ENCODE results near the gene TOP2B.

The TOP2B gene

DNA sequence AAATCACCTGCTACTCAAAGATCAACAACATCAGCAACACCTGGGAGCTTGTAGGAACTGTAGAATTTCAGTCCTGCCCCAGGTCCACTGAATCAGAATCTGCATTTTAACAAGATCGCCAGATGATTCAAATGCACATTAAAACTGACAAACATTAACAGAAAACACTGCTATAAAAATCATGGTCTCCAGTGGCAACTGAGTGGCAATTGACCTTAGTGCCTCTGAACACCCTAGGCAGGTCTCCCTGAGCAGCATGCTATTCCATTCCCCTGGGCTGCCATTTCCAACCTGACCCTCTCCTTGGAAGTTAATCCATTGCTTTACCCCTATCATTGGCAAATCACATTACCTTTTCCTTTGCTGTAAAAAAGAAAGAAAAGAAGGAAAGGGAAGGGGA lies 23.0 kb upstream of the TOP2B start:
- Mint-ChIP-seq H3K4me1 (no peaks in the 10 kb centered on the region), H3K9me3 (no peaks in the 10 kb centered on the region), H3K36me3 (ENCODE audit: insufficient read depth) (no peaks in the 10 kb centered on the region), H3K27me3 (peaks cover 33% of the 10 kb centered on the region), H3K4me3 (no peak overlapping the region), H3K27ac (ENCODE audit: low read depth) (no peak overlapping the region)
- ATAC-seq (replicated peaks; ENCODE audit: extremely low read depth, poor library complexity, severe bottlenecking) (no peak), DNase-seq (ENCODE audit: low spot score in 2 of 2) (no peak)

DNA sequence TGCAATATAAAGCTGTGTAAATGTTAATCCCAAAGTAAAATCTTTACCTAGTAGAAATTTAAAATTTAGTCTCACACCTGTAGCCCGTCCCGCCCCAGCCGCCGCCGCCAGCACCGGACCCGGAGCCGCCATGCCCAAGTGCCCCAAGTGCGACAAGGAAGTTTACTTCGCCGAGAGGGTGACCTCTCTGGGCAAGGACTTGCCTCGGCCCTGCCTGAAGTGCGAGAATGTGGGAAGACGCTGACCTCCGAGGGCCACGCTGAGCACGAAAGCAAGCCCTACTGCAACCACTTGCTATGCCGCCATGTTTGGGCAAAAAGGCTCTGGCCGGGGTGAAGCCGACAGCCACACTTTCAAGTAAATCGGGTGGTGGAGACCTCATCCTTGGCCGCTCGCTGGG lies 22.1 kb upstream of the TOP2B start:
- H3K36me3 Mint-ChIP-seq (ENCODE audit: insufficient read depth) = no peaks in the 10 kb centered on the region
- no peaks in the 10 kb centered on the region for H3K4me1 Mint-ChIP-seq
- H3K27me3 Mint-ChIP-seq = peaks cover 29% of the 10 kb centered on the region
- DNase-seq (ENCODE audit: low spot score in 2 of 2) = no peak
- no peaks in the 10 kb centered on the region for H3K9me3 Mint-ChIP-seq
- no peak for ATAC-seq (replicated peaks; ENCODE audit: extremely low read depth, poor library complexity, severe bottlenecking)
- H3K4me3 Mint-ChIP-seq = no peak overlapping the region
- H3K27ac Mint-ChIP-seq (ENCODE audit: low read depth) = no peak overlapping the region

DNA sequence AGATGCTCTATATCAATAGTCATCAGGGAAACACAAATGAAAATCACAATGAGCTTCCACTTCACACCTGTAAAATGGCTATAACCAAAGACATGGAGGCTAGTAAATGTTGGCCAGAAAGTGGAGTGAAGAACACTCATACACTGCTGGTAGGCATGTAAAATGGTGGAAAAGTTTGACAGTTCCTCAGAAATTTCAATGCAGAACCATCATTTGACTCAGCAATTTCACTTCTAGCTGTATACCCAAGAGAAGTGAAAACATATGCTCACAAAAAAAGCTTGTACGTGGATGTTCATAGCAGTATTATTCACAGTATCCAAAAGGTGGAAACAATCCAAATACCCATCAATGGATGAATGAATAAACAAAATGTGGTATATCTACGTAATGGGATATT lies 19.2 kb upstream of the TOP2B start:
- H3K27ac Mint-ChIP-seq (ENCODE audit: low read depth) = no peak overlapping the region
- no peaks in the 10 kb centered on the region for H3K9me3 Mint-ChIP-seq
- no peaks in the 10 kb centered on the region for H3K4me1 Mint-ChIP-seq
- no peak overlapping the region for H3K4me3 Mint-ChIP-seq
- no peak for DNase-seq (ENCODE audit: low spot score in 2 of 2)
- peaks cover 2% of the 10 kb centered on the region for H3K36me3 Mint-ChIP-seq (ENCODE audit: insufficient read depth)
- peaks cover 11% of the 10 kb centered on the region for H3K27me3 Mint-ChIP-seq
- no peak for ATAC-seq (replicated peaks; ENCODE audit: extremely low read depth, poor library complexity, severe bottlenecking)

DNA sequence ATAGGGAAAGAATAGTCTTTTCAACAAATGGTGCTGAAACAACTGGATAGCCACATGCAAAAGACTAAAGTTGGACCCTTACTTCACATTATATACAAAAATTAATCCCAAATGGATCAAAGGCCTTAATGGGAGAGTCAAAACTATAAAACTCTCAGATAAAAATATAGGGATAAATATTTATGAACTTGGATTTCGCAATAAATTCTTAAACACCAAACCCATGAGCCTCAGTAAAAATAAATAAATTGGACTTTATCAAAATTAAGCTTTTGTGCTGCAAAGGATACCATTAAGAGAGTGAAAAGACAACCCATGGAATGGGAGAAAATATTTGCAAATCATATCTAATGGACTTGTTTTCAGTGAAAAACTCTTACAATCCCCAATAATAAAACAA lies 18.7 kb upstream of the TOP2B start:
- Mint-ChIP-seq H3K27ac (ENCODE audit: low read depth) (no peak overlapping the region), H3K9me3 (no peaks in the 10 kb centered on the region), H3K4me3 (no peak overlapping the region), H3K36me3 (ENCODE audit: insufficient read depth) (peaks cover 2% of the 10 kb centered on the region), H3K4me1 (no peaks in the 10 kb centered on the region), H3K27me3 (peaks cover 6% of the 10 kb centered on the region)
- DNase-seq (ENCODE audit: low spot score in 2 of 2) (no peak), ATAC-seq (replicated peaks; ENCODE audit: extremely low read depth, poor library complexity, severe bottlenecking) (no peak)

DNA sequence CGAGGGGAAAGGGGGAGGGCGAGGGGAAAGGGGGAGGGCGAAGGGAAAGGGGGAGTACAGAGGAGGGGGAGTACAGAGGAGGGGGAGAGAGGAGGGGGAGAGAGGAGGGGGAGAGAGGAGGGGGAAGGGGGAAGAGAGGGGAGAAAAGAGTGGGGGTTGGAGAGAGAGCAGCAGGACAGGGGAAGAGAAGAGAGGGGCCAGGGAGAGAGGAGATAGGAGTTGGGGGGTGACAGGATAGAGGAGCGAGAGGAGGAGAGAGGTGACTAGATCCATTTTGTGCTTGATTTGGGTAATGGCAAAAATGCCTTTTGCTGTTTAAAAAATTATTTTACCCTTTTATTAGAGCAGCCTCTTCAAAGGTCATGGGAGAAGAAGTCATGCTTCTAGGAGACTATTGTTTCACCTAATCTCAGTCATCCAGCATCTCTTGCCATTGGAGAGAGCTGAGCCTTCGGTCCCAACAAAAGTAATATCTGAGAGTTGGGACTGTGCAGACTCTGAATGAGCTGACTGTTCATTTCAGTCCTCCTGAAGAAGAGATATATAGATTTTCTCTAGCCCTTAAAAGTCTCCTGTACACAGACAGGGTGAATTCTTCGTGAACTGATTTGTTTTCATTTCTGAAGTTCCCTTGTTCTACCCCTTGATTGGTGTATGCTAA lies 15.1 kb upstream of the TOP2B start:
- Mint-ChIP-seq H3K36me3 (ENCODE audit: insufficient read depth) (peaks cover 2% of the 10 kb centered on the region), H3K4me3 (no peak overlapping the region), H3K27me3 (no peaks in the 10 kb centered on the region)

DNA sequence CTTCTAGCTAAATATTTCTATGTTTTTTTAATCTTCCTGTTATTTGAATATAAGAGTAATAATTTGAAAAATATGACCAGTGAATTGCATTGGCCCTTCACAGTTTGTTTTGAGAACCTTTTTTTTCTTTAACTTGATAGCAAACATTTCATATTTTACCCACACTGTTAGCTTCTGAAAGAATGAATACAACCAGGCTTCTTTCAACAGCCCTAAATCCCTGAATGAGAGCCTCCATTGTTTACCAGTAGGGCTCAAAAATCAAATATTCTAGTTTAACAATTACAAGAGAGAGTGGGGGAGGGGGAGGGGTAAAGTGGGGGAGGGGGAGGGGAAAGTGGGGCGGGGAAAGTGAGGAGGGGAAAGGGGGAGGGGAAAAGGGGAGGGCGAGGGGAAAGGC lies 14.5 kb upstream of the TOP2B start:
- H3K27me3 Mint-ChIP-seq = no peaks in the 10 kb centered on the region
- H3K4me1 Mint-ChIP-seq = no peaks in the 10 kb centered on the region
- H3K9me3 Mint-ChIP-seq = no peaks in the 10 kb centered on the region
- no peak overlapping the region for H3K27ac Mint-ChIP-seq (ENCODE audit: low read depth)
- no peak for ATAC-seq (replicated peaks; ENCODE audit: extremely low read depth, poor library complexity, severe bottlenecking)
- no peak overlapping the region for H3K4me3 Mint-ChIP-seq
- DNase-seq (ENCODE audit: low spot score in 2 of 2) = no peak
- peaks cover 2% of the 10 kb centered on the region for H3K36me3 Mint-ChIP-seq (ENCODE audit: insufficient read depth)

More for the DNA sequence above, 15.1 kb upstream of the TOP2B start:
- Mint-ChIP-seq H3K9me3 (no peaks in the 10 kb centered on the region), H3K4me1 (no peaks in the 10 kb centered on the region), H3K27ac (ENCODE audit: low read depth) (no peak overlapping the region)
- DNase-seq (ENCODE audit: low spot score in 2 of 2) = no peak
- ATAC-seq (replicated peaks; ENCODE audit: extremely low read depth, poor library complexity, severe bottlenecking) = no peak

DNA sequence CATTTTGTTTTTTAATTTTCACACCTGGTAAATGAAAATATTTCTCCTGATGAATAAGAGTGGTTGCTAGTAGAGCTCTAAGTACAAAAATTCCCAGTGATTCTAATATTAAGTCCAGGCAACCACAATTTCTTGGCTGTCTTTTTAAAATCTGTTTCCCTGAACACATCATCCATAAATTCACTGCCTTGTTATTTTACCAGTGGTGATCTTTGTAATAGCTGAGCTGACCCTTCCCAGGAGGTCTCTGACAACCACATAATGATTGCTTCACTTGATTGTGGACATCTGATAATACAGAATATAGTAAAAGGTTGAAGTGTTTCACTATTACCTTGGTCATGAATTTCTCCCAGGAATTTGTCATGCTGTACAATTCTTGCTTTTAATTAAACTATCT lies 13.9 kb upstream of the TOP2B start:
- DNase-seq (ENCODE audit: low spot score in 2 of 2) (no peak), ATAC-seq (replicated peaks; ENCODE audit: extremely low read depth, poor library complexity, severe bottlenecking) (no peak)
- Mint-ChIP-seq H3K27ac (ENCODE audit: low read depth) (no peak overlapping the region), H3K4me1 (no peaks in the 10 kb centered on the region), H3K9me3 (no peaks in the 10 kb centered on the region), H3K27me3 (no peaks in the 10 kb centered on the region), H3K4me3 (no peak overlapping the region), H3K36me3 (ENCODE audit: insufficient read depth) (peaks cover 2% of the 10 kb centered on the region)

DNA sequence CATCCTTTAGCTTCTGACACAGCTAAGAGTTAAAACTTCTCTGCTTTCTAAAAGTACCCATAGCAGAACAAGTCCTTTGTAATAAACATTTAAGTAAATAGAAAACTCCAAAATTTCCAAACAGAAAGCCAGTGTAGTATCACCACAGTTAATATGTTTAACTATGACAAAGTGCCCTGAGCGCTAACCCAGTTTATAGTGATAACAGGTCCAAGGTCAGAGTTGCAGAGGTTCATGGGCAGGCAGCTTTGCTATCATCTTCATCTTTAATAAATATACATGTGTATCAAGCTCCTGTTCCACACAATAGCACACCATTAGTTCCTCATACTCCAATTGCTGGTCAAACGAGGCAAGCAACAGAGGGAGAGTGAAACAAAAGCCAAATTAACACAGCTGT lies 12.4 kb upstream of the TOP2B start:
- Mint-ChIP-seq H3K27ac (ENCODE audit: low read depth) (no peak overlapping the region), H3K4me3 (no peak overlapping the region), H3K36me3 (ENCODE audit: insufficient read depth) (peaks cover 2% of the 10 kb centered on the region), H3K9me3 (no peaks in the 10 kb centered on the region), H3K4me1 (no peaks in the 10 kb centered on the region), H3K27me3 (no peaks in the 10 kb centered on the region)
- no peak for ATAC-seq (replicated peaks; ENCODE audit: extremely low read depth, poor library complexity, severe bottlenecking)
- no peak for DNase-seq (ENCODE audit: low spot score in 2 of 2)

DNA sequence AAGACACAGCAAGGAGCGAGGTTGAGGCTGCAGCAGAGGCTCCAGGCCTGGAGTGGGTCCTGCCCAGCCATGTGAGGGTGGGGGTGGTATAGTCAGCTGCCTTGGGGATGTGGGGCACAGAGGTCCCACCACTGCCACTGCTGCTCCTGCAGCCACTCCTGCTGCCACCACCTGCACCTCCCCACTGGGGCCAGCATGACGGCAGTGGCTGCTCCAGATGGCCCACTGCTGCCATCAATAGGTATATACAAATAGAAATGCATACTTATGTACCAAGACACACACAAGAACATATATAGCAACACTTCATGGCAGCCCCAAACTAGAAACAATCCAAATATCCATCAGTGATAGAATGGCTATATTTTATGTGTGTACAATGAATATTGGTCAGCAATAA lies 10.0 kb upstream of the TOP2B start:
- Mint-ChIP-seq H3K4me1 (no peaks in the 10 kb centered on the region), H3K27ac (ENCODE audit: low read depth) (no peak overlapping the region), H3K27me3 (no peaks in the 10 kb centered on the region), H3K4me3 (no peak overlapping the region), H3K36me3 (ENCODE audit: insufficient read depth) (no peaks in the 10 kb centered on the region), H3K9me3 (no peaks in the 10 kb centered on the region)
- ATAC-seq (replicated peaks; ENCODE audit: extremely low read depth, poor library complexity, severe bottlenecking) (no peak), DNase-seq (ENCODE audit: low spot score in 2 of 2) (no peak)

DNA sequence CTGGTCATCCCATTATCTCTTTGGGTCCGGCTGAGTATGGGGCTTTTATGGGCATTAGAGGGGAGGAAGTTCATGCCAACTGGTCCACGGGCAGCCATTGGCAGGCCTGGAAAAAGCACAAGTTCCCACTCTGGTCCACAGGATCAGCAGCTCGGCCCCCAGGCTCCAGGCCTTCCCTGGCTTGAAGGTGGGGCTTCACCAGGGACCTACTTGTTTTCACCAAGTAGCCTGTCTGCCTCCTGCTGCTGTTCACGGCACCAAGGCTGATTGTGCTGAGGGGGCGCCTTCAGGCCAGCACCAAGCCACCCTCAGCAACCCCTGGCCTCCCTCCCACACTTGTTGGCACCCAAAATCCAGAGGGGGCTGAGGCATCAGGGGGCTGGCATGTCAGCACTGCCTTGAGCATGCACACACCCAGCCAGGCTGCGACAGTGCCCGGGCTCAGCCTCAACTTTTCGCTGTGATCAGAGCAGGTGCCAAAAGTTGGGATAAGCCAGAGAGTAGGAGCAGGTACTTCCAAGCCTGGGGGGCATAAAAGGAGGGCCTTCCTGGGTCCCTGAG lies 9.1 kb upstream of the TOP2B start:
- Mint-ChIP-seq H3K27ac (ENCODE audit: low read depth) (no peak overlapping the region), H3K4me3 (no peak overlapping the region), H3K27me3 (no peaks in the 10 kb centered on the region), H3K36me3 (ENCODE audit: insufficient read depth) (no peaks in the 10 kb centered on the region), H3K9me3 (no peaks in the 10 kb centered on the region), H3K4me1 (no peaks in the 10 kb centered on the region)
- DNase-seq (ENCODE audit: low spot score in 2 of 2) (no peak), ATAC-seq (replicated peaks; ENCODE audit: extremely low read depth, poor library complexity, severe bottlenecking) (no peak)

DNA sequence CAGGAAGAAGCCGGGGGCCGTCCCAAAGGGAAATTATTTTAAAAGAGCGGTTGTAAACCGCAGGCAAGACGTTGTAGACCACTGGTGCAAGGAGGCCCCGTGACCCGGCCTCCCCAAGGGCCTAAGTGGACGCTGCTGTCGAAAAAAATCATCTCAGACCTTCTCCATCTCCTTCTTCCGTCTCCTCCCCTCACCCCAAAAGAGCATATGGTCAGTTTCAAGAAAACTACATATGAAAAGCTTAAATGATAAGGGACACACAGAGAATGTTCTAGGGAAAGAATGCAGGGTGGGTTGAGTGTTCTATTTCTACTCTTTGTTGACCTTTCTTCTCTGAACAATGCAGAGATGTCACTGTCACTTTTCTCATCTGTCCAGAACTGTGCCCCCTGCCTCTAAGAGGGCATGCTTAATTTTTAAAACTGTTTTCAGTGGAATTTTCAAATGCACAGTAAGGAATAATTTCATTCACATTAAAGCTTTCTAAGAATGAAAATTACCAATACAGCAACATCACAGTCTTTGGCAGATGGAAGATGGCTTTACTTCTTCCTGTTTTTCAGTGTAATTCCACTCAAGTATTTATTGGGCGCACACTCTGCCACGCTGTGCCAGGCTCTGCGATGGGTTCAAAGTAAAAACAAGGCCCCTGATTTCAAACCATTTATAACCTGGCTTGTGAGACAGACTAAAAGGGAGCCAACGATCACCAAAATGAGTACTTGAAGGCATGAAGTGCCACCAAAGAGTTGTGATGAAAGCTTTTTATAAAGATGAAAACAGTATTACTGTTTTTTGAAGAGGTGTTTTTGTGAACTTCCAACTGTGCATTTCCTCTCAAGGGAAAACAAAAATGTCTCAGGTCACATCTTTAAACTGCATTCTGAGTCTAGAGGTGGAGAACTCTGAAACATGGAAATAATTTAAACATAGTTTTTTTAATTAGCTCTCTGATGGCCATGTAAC lies 891 bp upstream of the TOP2B start:
- H3K4me1 Mint-ChIP-seq = peaks cover 39% of the 10 kb centered on the region
- DNase-seq (ENCODE audit: low spot score in 2 of 2) = no peak
- no peak for ATAC-seq (replicated peaks; ENCODE audit: extremely low read depth, poor library complexity, severe bottlenecking)
- H3K36me3 Mint-ChIP-seq (ENCODE audit: insufficient read depth) = peaks cover 23% of the 10 kb centered on the region
- H3K27ac Mint-ChIP-seq (ENCODE audit: low read depth) = peak overlapping the region; percentile 98
- no peaks in the 10 kb centered on the region for H3K27me3 Mint-ChIP-seq
- H3K9me3 Mint-ChIP-seq = no peaks in the 10 kb centered on the region
- peak overlapping the region; percentile 97 for H3K4me3 Mint-ChIP-seq

DNA sequence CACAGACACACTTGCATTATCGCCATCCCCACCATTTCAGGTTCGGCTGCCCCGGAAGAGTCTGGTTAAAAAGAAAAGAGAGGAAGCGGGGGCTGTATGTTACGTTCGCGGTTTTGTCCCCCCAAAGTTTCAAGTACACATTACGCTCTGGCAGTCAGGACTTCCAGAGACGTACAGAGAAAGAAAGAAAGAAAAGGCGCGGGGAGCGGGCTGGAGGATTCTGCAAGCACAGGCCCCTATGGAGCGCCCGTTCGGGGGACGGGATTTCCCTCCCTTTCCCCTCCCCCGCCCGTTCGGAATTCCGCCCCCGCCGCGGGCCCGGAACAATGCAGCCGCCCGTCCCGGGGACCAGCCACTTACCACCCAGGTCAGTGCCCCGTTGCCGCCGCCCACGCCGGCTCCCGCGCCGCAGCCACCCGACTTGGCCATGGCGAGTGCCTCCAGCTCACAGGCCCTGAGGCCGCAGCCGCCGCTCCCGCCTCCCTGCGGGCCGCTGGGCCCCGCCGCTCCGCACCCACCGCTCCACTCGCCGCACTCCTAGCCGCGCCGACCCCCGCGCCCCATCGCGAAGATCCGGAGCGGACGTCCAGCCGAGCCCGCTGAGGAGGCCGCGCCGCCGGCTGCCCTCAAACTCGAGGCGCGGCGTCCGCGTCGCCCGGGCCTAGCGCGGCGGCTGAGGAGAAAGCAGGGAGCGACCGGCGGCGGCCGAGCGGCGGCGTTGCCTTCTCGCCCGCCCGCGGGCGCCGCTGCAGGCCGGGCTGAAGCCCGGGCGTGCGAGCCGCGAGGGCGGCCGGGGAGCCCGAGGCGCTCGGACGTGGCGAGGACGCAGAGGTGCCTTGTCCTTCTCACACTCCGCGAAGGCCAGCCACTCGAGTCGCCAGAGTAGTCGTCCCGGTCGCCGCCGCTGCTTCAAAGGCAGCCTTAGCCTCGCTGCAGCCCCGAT lies 567 bp downstream of the TOP2B start:
- H3K27ac Mint-ChIP-seq (ENCODE audit: low read depth) = peak overlapping the region; percentile 98
- no peaks in the 10 kb centered on the region for H3K9me3 Mint-ChIP-seq
- peak; percentile 38 for ATAC-seq (replicated peaks; ENCODE audit: extremely low read depth, poor library complexity, severe bottlenecking)
- H3K4me1 Mint-ChIP-seq = peaks cover 53% of the 10 kb centered on the region
- peak overlapping the region; percentile 97 for H3K4me3 Mint-ChIP-seq
- peaks cover 23% of the 10 kb centered on the region for H3K36me3 Mint-ChIP-seq (ENCODE audit: insufficient read depth)
- no peaks in the 10 kb centered on the region for H3K27me3 Mint-ChIP-seq
- peak; percentile 41 to 44 for DNase-seq (ENCODE audit: low spot score in 2 of 2)

Data from central memory CD8-positive, alpha-beta T cell (primary cell).